HG03045 (cell line): ENCODE measurements around the gene DNAI2.

ENCODE experiments used
- ATAC-seq: cut with Tn5 transposase; IDR thresholded peaks from one replicate; pipeline ENCODE4 v1.9.1; 2021; ENCODE audit warnings: mild to moderate bottlenecking, moderate library complexity; ENCODE audit not compliant: unreplicated experiment

The DNAI2 gene

DNA sequence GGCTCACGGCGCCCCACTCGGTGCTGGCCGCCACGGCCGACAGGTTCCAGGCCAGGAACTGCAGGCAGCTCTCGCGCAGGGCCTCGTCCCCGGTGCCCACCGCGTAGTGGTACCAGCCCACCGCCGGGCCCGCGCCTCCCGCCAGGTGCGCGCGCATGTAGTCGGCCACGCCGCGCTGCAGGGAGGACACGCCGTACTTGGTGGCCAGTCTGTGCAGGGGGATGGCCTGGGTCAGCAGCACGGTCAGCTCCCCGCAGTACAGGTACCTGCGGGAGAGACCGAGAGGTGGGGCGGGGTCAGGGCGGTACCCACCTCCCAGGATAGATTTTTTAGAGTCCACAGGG is 83.4 kb downstream of the DNAI2 start:
- ATAC-seq = no peak

DNA sequence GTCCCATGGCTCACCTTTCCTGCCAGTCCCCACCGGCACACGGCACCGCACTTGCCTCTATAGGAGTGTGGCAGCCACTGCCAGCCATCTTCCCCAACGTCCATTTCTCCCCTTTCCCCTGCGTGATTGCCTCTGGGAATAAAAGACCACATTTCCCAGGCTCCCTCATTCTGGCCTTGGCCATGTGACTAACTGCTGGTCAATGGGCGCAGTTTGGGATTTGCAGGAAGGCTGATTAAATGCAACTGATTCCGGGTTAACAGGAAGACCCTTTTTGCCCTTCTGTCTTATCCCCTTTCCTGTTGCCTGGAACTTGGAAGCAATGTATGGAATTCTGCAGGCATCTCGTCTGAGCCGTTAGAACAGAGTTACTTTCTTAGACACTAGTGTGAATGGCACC is 84.7 kb downstream of the DNAI2 start:
- ATAC-seq = no peak

DNA sequence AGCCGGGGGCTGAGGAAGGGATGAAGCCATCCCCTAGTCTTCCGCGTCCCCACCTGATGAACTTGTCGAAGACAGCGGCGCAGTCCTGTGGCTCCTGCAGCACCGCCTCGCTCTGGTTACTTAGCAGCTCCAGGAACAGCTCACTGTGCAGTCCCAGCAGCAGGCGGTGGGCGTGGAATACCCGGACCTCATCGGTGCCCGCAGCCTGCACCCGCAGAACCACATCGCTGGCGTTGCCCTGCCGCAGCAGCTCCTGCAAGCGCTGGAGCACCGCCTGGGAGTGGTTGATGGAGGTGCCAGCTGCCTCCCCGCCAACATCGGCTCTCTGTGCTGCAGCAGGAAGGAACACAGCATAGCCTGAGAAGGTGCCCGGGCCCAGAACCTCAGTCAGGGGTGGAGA is 85.9 kb downstream of the DNAI2 start:
- no peak for ATAC-seq

DNA sequence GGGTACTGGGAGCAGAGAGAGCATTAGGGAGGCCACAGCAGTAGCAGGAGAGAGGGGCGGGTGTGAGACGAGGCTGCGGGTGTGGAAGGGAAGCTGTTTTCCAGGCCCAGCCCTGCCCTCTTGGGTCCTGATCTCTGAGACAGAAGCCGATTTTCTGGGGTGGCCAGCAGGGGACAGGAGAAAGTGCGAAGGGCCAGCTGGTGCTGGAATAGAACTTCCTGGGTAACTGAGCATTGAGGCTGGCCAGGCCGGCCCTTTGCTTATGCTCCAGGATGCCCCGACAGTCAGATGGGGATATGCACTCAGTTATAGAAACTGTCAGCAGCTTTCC is 86.8 kb downstream of the DNAI2 start:
- no peak for ATAC-seq

DNA sequence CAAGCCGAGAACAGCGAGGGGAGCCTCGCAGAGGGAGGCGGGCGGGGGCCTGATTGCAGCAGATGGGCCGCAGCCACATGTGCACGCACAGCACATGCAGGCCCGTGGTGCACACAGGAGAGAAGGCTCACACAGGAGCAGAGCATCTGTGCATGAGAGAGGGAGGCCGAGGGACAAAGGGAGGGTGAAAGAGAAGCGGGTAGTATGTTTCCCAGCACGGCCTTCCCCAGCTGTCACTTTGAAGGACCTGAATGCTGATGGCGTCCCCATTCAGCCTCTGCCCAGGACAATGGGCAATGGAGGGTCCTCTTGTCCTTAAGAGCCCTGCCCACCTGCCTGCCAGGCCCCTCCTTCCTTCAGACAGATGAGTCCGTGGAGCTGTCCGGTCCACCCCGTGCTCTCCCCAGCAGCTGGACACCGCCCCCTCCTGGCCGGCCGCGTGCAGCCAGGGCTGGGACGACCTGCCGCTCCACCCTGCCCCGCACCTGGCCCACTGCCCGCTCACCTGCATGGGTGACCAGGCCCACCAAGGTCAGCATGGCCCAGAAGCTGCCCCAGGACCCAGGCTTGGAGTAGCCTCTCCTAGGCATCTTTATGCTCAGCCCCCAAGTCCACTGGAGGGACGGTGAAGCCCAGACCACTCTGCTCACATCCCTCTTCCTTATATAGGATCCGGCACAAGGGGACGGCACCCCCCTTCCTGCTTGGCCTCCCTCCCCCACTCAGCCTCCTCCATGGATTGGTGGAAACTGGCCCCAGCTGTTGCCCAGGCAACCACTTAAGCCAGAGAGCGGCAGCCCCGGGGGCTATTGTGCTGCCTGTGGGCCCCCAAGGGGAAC is 87.4 kb downstream of the DNAI2 start, which contains the start of gene BTBD17:
BTBD17 (minus strand) TSS at position 639 of the 839 bp plus-strand sequence; CDS start at position 590, 49 bp downstream.
- no peak for ATAC-seq

DNA sequence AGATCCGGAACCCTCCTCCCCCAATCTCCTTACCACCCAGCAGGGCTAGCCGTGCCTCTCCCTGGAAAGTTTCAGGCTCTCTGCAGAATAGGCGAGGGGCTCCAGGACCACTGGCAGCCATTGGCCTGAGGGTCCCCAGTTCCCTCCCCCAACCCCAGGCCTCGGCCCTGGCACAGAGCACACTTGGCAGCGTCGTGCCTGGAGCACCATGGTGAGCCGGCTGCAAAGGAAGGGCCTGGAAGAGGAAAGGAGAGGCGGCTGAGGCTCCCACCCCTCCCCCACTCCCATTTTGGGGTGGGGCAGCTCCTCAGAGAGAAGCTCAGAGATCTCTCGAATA is 88.0 kb downstream of the DNAI2 start:
- ATAC-seq = no peak

DNA sequence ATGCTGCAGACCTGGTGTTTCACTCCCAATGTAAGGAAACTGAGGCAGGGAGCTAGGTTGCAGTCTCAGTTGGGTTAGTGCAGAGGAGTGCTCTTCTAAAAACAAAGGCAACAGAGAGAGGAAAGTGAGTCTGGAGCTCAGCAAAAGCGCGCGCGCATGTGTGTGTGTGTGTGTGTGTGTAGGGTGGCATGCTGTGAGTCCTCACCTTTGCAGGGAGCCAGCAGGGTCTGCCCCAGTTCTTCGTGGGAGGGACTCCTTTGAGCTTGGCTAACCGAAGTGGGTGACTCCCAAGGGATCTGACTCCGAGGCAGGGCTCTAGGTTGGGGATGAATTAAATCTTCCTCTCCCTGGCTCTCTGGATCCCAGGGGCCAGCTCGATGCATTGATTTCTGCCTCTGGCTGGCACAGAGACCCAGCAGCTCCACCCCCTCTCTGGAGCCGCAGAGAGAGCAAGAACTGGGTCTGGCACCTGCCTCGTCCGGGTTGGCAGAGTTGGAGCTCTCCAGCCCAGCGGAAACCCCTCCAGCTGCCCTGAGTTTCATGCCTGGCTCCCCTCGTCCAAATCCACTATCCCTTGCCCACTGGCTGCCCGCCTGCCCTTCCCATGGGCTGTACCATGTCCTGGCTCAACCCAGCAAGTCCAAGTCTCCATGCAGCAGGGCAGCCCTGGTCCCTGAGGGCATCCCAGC is 88.9 kb downstream of the DNAI2 start:
- no peak for ATAC-seq
